Glomerular endothelial cell (primary cell): ENCODE results near the gene LAMA3. TPM values are rescaled to one million over a fixed set of nuclear protein-coding genes. Genes with fewer than 3 reads are reported as not detected.

Experiments used
- DNase-seq: peaks from one replicate; pipeline ENCODE4 v3.0.0-alpha.2; 2011; ENCODE audit warnings: low read depth, low spot score; ENCODE audit errors: extremely low read depth
- total RNA-seq: library from RNA; depleted of rRNA; stranded (reverse); fragments of >200 nt; gene quantifications from 2 replicates; pipeline ENCODE4 v1.2.3, GENCODE V29; 2015

LAMA3 gene
- total RNA-seq, 1 donor from 2014 or later = 1.9 TPM

GRCh38 chr18:23990474-23991410 lies 301.5 kb downstream of the LAMA3 start:
- no peak for DNase-seq

GRCh38 chr18:23992089-23992940 lies 303.1 kb downstream of the LAMA3 start:
- no peak for DNase-seq

- DNase-seq = no peak
Observed at GRCh38 chr18:23992941-23993280, 303.7 kb downstream of the LAMA3 start.

GRCh38 chr18:23994361-23994902 lies 305.2 kb downstream of the LAMA3 start:
- DNase-seq = no peak

GRCh38 chr18:23995180-23995579 lies 305.9 kb downstream of the LAMA3 start:
- DNase-seq = no peak

- no peak for DNase-seq
Observed at GRCh38 chr18:23998018-23998417, 308.8 kb downstream of the LAMA3 start.

- no peak for DNase-seq
Observed at GRCh38 chr18:23998820-23999219, 309.6 kb downstream of the LAMA3 start.

- DNase-seq = no peak
Observed at GRCh38 chr18:24000613-24001490, 311.6 kb downstream of the LAMA3 start.

- no peak for DNase-seq
Observed at GRCh38 chr18:24002479-24002878, 313.2 kb downstream of the LAMA3 start.

- DNase-seq = no peak
Observed at GRCh38 chr18:24003288-24003687, 314.0 kb downstream of the LAMA3 start.

GRCh38 chr18:24003903-24004640 lies 314.8 kb downstream of the LAMA3 start:
- DNase-seq = no peak

Other genes starting within 250 kb of the LAMA3 start
- gene RIOK3, start 236.2 kb upstream of the LAMA3 start, total RNA-seq = 48.9 and 68.8 TPM in 2 replicates
- 26.1 TPM in 2 replicates for gene RMC1, start 185.9 kb upstream of the LAMA3 start, total RNA-seq
- gene NPC1, start 102.9 kb upstream of the LAMA3 start, total RNA-seq = 62.0 and 107 TPM in 2 replicates
- 0.24 and 0.58 TPM in 2 replicates for gene ANKRD29, start 26.5 kb upstream of the LAMA3 start, total RNA-seq